Measurements from ENCODE around the gene ALKBH3. TPM values are rescaled to one million over a fixed set of nuclear protein-coding genes. Genes with fewer than 3 reads are reported as not detected.

ALKBH3 gene
- total RNA-seq, 3 donors from 2014 or later (not counting 1 experiment from before 2014, with no cell fraction given) = 24.3 to 30.8 (median 29.6) TPM

DNA sequence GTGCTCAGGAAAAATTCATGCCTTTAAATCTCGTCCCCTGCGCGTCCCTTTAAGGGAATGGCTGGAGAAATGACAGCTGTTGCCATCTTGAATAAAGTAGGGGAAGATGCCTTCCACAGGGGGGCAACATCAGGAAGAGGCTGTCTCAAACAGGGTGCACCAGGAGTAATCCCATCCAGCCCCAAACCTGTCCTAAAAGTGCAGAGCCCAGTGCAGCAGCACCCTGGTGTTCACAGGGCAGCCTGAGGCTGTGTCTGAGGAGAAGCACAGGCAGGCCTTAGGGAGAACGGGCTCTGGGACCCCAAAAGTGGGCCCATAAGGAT lies 51.0 kb downstream of the ALKBH3 start:
- intact Hi-C loops (cut with micrococcal nuclease) = no loop called here
- Mint-ChIP-seq H3K36me3 (no peaks in the 10 kb centered on the region), H3K9me3 (no peaks in the 10 kb centered on the region), H3K27me3 (ENCODE audit: low read depth in 2 of 2) (peaks cover 0 to 5% of the 10 kb centered on the region in 2 donors), H3K4me3 (no peak overlapping the region), H3K27ac (no peak overlapping the region), H3K4me1 (peaks cover 12 to 17% of the 10 kb centered on the region in 2 donors)
- WGBS (ENCODE audit: insufficient coverage) = 94% methylated on average over 4 of the region's 4 CpGs
- no peaks in the 10 kb centered on the region for H3K36me3 ChIP-seq (ENCODE audit: control insufficient read depth, insufficient read depth, low read length)
- H3K4me3 ChIP-seq (ENCODE audit: low read length) = no peak overlapping the region
- H3K9me3 ChIP-seq (ENCODE audit: control insufficient read depth, insufficient read depth, low read length) = no peaks in the 10 kb centered on the region
- H3K27ac ChIP-seq (ENCODE audit: low read length) = no peak overlapping the region
- TF ChIP-seq, protein P1, sequence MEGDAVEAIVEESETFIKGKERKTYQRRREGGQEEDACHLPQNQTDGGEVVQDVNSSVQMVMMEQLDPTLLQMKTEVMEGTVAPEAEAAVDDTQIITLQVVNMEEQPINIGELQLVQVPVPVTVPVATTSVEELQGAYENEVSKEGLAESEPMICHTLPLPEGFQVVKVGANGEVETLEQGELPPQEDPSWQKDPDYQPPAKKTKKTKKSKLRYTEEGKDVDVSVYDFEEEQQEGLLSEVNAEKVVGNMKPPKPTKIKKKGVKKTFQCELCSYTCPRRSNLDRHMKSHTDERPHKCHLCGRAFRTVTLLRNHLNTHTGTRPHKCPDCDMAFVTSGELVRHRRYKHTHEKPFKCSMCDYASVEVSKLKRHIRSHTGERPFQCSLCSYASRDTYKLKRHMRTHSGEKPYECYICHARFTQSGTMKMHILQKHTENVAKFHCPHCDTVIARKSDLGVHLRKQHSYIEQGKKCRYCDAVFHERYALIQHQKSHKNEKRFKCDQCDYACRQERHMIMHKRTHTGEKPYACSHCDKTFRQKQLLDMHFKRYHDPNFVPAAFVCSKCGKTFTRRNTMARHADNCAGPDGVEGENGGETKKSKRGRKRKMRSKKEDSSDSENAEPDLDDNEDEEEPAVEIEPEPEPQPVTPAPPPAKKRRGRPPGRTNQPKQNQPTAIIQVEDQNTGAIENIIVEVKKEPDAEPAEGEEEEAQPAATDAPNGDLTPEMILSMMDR (IDR thresholded peaks at IDR 0.05) = no peak
- ATAC-seq (no peak), DNase-seq (no peak)
- peaks cover 16% of the 10 kb centered on the region for H3K4me1 ChIP-seq (ENCODE audit: control insufficient read depth, insufficient read depth, low read length)
- H3K27me3 ChIP-seq (ENCODE audit: control insufficient read depth, insufficient read depth, low read length) = no peaks in the 10 kb centered on the region

DNA sequence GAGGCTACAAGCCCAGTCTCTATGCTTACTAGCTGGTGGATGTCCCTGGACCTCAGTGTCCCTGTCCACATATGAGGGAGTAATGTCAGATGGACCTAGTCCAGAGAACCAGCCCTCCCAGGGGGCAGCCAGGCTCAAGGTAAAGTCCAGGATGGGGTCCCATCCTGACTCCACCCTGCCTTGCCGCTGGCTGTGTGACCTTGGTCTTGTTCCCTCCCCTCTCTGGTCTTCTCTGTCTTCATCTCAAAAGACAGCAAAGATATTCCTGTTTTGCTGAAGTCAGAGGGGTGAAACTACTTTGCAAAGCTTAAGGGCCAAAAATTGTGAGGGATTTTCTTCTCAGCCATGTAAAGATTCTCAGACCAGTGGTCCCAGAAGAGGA lies 52.6 kb downstream of the ALKBH3 start:
- no peak overlapping the region for H3K4me3 ChIP-seq (ENCODE audit: low read length)
- no peaks in the 10 kb centered on the region for H3K36me3 Mint-ChIP-seq
- no peaks in the 10 kb centered on the region for H3K27me3 ChIP-seq (ENCODE audit: control insufficient read depth, insufficient read depth, low read length)
- 87% methylated on average over 1 of the region's 1 CpG for WGBS (ENCODE audit: insufficient coverage)
- H3K4me3 Mint-ChIP-seq = no peak overlapping the region
- no peak overlapping the region for H3K27ac Mint-ChIP-seq
- no peak overlapping the region for H3K27ac ChIP-seq (ENCODE audit: low read length)
- H3K9me3 Mint-ChIP-seq = no peaks in the 10 kb centered on the region
- no peak for ATAC-seq
- DNase-seq = no peak
- intact Hi-C loops (cut with micrococcal nuclease) = no loop called here
- TF ChIP-seq, protein P1 (IDR thresholded peaks at IDR 0.05) = no peak
- H3K4me1 ChIP-seq (ENCODE audit: control insufficient read depth, insufficient read depth, low read length) = peaks cover 16% of the 10 kb centered on the region
- H3K9me3 ChIP-seq (ENCODE audit: control insufficient read depth, insufficient read depth, low read length) = no peaks in the 10 kb centered on the region
- H3K27me3 Mint-ChIP-seq (ENCODE audit: low read depth in 2 of 2) = peaks cover 0 to 9% of the 10 kb centered on the region in 2 donors
- H3K4me1 Mint-ChIP-seq = peaks cover 12 to 17% of the 10 kb centered on the region in 2 donors
- H3K36me3 ChIP-seq (ENCODE audit: control insufficient read depth, insufficient read depth, low read length) = no peaks in the 10 kb centered on the region

DNA sequence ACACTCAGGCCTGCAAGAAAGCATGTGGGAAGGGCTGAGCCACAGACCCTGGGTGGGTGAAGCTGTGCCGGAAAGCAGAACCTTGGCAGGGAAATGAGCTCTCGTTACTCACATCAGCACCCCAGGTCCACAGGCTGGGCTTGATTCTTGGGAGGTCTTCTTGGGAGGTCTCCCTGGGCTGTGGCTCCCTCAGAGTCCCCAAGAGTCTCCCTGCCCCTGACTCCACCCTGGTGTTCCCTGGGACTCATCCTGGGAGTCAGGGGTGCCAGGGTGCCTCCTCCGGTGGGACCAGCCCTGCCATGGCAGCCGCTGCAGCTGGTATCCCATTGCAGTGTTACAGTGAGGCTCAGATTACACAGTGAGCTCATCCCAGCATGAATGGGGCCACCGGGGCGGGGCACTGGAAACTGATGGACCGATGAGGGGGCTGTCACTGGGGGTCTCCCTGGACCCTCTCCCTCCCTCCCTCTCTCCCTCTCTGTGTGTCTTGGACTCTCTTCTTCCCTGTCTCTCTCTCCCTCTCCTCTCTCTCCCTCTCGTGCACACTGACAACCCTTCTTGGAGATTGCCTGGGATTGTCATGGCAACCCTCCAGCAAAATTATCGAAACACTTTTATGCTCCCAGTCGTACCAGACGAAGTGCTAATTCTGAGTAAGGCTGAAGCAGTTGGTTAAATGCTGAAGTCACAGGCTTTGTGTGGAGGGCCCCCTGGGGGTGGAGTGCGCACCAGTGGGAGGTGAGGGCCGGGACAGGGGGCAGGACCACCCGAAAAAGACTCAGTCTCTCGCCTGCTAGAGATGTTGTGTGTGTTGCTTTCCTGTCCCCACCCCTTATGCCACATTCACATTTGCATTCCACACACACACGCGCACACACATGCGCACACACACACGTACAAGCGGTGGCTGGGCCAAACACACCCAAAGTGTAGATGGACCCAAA lies 53.2 kb downstream of the ALKBH3 start:
- H3K36me3 ChIP-seq (ENCODE audit: control insufficient read depth, insufficient read depth, low read length) = no peaks in the 10 kb centered on the region
- DNase-seq (no peak), ATAC-seq (no peak)
- H3K4me1 ChIP-seq (ENCODE audit: control insufficient read depth, insufficient read depth, low read length) = peaks cover 16% of the 10 kb centered on the region
- TF ChIP-seq, protein P1 (IDR thresholded peaks at IDR 0.05) = no peak
- Mint-ChIP-seq H3K36me3 (no peaks in the 10 kb centered on the region), H3K4me1 (peaks cover 12 to 17% of the 10 kb centered on the region in 2 donors), H3K27me3 (ENCODE audit: low read depth in 2 of 2) (peaks cover 0 to 9% of the 10 kb centered on the region in 2 donors), H3K4me3 (no peak overlapping the region), H3K27ac (no peak overlapping the region), H3K9me3 (no peaks in the 10 kb centered on the region)
- H3K27me3 ChIP-seq (ENCODE audit: control insufficient read depth, insufficient read depth, low read length) = no peaks in the 10 kb centered on the region
- H3K27ac ChIP-seq (ENCODE audit: low read length) = no peak overlapping the region
- 66% methylated on average over 20 of the region's 20 CpGs for WGBS (ENCODE audit: insufficient coverage)
- intact Hi-C loops (cut with micrococcal nuclease) = no loop called here
- H3K9me3 ChIP-seq (ENCODE audit: control insufficient read depth, insufficient read depth, low read length) = no peaks in the 10 kb centered on the region
- no peak overlapping the region for H3K4me3 ChIP-seq (ENCODE audit: low read length)
